HG03064 (cell line): ENCODE results near the gene AGO3.

Experiments
- ATAC-seq: cut with Tn5 transposase; IDR thresholded peaks from one replicate; pipeline ENCODE4 v1.9.1; 2021; ENCODE audit warnings: low read depth; ENCODE audit not compliant: unreplicated experiment

AGO3 gene

DNA sequence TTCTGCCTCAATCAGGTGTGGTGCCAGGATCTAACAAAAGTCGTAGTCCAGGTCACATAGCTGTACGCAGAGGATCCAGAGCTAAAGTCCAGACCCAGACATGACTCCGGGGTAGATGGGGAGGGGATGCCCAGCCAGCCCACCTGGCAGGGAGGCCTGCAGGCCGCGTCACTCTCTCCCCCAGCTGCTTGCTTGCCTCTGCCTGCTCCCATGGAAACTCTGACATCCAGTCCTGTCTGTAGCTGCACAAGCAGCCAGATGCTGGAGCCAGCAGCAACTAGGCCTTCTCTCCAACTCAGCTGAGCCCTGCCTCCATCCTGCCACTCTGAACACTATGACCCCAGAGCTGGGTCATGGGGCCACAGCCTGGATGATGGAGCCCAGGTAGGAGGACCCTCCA is 186.0 kb downstream of the AGO3 start:
- no peak for ATAC-seq

DNA sequence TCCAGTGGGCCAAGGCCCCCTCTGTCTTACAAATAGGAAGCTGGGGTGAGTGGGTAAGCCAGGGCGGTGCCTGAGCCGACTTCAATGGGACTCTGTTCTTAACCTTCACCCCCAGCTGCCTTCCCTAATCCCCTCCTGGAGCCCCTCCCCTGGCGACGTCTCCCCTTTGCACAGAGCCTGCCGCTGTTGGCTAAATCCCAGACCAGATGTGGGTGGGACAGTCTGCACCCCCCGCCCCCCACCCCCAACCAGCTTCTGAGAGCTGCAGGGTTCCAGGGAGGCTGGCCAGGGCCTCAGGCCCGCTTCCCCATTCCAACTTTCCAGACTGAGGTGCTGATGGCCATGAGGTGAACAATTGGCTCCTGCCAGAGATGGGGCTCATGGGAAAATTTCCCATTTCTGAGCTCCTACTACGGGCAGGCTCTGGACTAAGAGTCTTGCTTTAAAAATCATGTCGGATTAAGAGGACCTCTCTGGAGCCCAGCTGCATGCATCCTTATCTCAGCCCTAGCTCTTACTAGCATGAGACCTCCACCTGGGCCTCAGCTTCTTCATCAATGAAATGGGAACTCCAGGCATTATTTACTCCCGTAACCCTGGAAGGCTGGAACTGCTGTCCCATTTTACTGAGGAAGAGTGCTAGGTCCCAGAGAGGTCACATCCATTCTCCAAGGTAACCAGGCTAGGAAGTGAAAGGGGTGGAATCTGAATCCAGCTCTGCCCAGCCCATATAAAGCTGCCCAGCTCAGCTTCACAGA is 187.7 kb downstream of the AGO3 start:
- ATAC-seq = no peak

DNA sequence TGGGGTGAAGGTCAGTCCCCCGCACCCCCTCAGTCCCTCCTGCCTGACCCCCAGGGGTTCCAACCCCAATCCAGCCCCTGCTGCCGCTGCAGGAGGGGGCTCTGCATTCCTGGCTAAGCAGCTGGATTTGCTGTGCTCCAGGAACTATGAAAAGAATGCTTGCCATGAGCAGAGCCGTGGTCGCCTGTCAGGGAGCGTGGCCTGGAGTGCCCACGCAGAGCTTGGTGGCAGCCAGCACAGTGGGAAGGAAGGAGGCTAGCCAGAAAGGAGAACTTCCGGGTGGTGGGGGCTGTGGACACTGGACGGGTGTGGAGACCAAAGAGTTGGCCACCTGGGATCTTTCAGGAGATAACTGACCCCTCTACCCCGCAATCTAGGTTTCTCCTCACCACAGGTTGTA is 188.6 kb downstream of the AGO3 start:
- ATAC-seq = no peak
